H1 (cell line): Measurements from ENCODE around the gene RAB11FIP3. TPM values are rescaled to one million over a fixed set of nuclear protein-coding genes. Genes with fewer than 3 reads are reported as not detected.

Experiments used
- POU5F1 ChIP-seq: IDR thresholded peaks from 2 replicates; pipeline ENCODE4 v1.6.1; 2011; ENCODE audit warnings: low read depth, mild to moderate bottlenecking, low read length, moderate library complexity
- RAD21 ChIP-seq, 2 experiments: IDR thresholded peaks in 1 of 2; conservative IDR thresholded peaks in 1 of 2; 2 replicates each; pipeline ENCODE4 v1.6.1; 2011; ENCODE audit warnings: low read depth in 2 of 2, low read length in 2 of 2, improper control_type of control experiment in 1 of 2, inconsistent platforms in 1 of 2, mild to moderate bottlenecking in 1 of 2, moderate library complexity in 1 of 2
- SIX5 ChIP-seq: IDR thresholded peaks from 2 replicates; pipeline ENCODE4 v1.6.1; 2011; ENCODE audit warnings: mild to moderate bottlenecking, low read depth, low read length
- SRF ChIP-seq: IDR thresholded peaks from 2 replicates; pipeline ENCODE4 v1.6.1; 2011; ENCODE audit warnings: mild to moderate bottlenecking, low read depth, low read length, moderate library complexity
- polyA plus RNA-seq, 7 experiments: library from polyadenylated mRNA; depleted of rRNA in 3 of 7; stranded (reverse) in 5 of 7; unstranded in 2 of 7; fragments of >200 nt in 5 of 7; fragments of 200-250 nt in 2 of 7; gene quantifications; 1 replicate in 5 of 7; 2 replicates in 1 of 7; 4 replicates in 1 of 7; pipeline versions ENCODE4 v1.2.1 to v1.2.3, GENCODE V29; 2011 to 2013; ENCODE audit warnings: missing spikeins in 2 of 7, mixed read lengths in 2 of 7
- total RNA-seq: library from RNA; stranded (reverse); fragmentation: NEBNext Ultra II Directional; extraction: Animal tissue kit (Norgen Biotek cat#: 25700); gene quantifications from 2 replicates; pipeline ENCODE4 v1.2.1, GENCODE V29; 2021

RAB11FIP3 gene
- total and polyA plus RNA-seq, 2 of the 8 experiments (the other 6 are each of a cell fraction or from before 2014, with no cell fraction given) = 9.3 to 35.2 TPM

DNA sequence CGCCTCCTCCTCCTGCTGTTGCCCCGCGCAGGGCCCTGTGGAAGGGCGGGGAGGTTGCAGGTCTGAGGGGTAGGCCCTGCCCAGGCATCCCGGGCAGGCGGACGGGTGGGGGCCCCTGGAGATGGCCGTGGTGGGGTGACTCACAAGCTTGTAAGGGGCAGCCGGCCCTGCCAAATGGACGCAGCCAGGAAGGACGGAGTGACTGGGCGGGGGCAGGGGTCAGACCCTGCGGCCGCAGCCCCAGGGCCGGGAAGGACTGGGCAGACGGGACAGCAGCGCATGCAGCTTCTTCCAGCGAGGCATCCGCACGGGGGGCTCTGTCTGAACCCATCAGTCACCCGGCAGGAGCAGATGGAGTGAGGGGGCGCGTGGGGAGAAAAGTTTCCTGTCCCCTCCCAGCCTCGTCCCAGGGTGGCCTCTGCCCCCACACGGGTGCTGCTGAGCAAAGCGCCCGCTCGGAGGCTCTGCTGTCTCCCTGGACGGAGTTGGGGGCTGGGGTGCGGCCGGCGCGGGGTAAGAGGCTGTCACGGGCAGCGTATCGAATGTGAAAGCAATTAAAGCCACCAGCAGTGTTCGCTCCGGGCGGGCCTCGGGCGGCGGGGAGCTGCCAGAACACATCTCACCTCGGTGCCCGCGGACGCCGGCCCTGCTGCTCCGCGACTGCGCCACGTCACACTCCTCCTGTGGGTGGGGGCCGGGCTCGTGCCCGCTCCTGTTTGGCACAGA is 129.4 kb downstream of the RAB11FIP3 start (continued):
- TF ChIP-seq SIX5 (no peak), SRF (no peak), POU5F1 (no peak), RAD21 (IDR thresholded peaks at IDR 0.05 in 1 of 2, conservative IDR thresholded peaks at IDR 0.05 in 1 of 2; ENCODE audit: low read depth in 2 of 2, low read length in 2 of 2) (no peak)
